ENCODE results near the gene LY6G6F. TPM values are rescaled to one million over a fixed set of nuclear protein-coding genes. Genes with fewer than 3 reads are reported as not detected.
A peak's percentile ranks its signal among the peaks of the same experiment; 100 is the strongest.

Gene LY6G6F
- polyA plus RNA-seq, 2 donors = not detected

DNA sequence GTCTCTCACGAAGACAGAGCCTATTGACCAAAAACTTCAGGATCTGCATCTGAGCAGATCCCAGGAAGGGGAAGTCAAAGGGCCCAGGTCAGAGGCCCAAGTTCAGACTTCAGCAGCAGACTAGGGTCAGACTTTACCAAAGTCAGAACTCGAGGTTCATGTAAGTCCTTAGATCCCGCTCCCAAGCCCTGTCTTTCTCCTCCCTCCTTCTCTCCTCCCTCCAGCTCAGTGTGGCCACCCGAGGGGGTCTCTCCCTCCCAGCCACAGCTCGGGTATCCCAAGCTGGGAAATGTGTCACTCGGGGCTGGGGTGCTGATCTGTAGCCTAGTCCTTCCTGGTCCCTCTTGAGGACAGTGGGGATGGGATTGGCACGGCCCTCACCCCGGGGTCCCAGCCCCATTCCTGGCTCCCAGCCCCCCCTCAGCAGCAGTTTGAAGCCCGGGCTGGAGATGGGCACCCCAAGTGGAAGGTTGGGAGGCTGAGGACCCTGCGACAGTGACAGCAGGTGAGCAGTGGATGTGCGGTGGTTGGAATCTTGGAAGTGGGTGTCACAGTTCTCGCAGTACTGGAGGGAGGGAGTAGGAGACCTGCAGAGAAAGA, 44.4 kb upstream of the LY6G6F start:
- Histone ChIP-seq H3K36me3 (ENCODE audit: control insufficient read depth in 2 of 2, insufficient read depth in 2 of 2, low read length in 1 of 2) (peaks cover 0 to 12% of the 10 kb centered on the region in 2 donors), H3K27me3 (ENCODE audit: control insufficient read depth in 1 of 2, insufficient read depth in 2 of 2, low read length in 2 of 2) (no peaks in the 10 kb centered on the region), H3K27ac (ENCODE audit: low read depth in 2 of 2, low read length in 1 of 2) (peak overlapping the region in 1 of 2 donors; percentile 29), H3K4me3 (ENCODE audit: low read depth in 1 of 2, low read length in 2 of 2) (no peak overlapping the region), H3K4me1 (ENCODE audit: control insufficient read depth in 2 of 2, insufficient read depth in 2 of 2, low read length in 1 of 2) (peaks cover 15 to 24% of the 10 kb centered on the region in 2 donors), H3K9me3 (ENCODE audit: control insufficient read depth in 2 of 2, insufficient read depth in 1 of 2, low read depth in 1 of 2, low read length in 1 of 2) (no peaks in the 10 kb centered on the region)
- 85 to 90% methylated on average over 12 of the region's 12 CpGs for WGBS, 2 donors

DNA sequence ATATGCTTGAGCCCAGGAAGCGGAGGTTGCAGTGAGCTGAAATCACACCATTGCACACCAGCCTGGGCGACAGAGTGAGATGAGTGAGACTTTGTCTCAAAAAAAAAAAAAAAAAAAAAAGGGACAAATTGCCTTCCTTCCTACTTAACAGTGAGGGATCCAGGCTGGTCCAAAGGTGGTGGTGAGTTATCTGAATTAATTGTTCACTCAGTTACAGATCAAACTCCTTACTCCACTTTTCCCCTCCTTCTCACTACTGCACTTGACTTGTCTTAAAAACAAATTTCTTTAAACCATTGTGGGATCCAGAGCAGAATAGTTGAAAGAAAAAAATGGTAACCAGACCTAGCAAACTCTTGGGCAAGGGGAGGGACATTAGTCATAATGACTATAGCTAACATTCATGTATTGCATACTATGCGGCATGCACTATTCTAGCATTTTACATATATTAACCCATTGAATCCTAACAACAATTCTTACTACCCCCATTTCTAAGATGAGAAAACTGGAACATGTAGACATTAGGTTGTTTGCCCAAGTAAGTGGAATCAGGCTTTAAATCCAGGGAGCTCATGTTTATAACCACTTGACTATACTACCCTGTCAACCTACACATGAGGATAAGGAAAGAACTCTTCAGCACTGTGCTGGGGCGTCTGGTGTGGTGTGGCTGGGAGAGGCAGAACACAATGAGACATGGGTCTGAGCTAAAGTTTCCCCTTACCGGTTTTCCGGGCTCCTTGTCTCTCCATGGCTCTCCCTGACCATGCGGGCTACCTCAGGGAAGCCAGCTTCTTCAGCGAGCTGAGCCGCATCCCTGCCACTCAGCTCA, 43.3 kb upstream of the LY6G6F start:
- H3K27me3 ChIP-seq (ENCODE audit: control insufficient read depth in 1 of 2, insufficient read depth in 2 of 2, low read length in 2 of 2) = no peaks in the 10 kb centered on the region
- H3K36me3 ChIP-seq (ENCODE audit: control insufficient read depth in 2 of 2, insufficient read depth in 2 of 2, low read length in 1 of 2) = peaks cover 4 to 16% of the 10 kb centered on the region in 2 donors
- H3K4me1 ChIP-seq (ENCODE audit: control insufficient read depth in 2 of 2, insufficient read depth in 2 of 2, low read length in 1 of 2) = peaks cover 13 to 25% of the 10 kb centered on the region in 2 donors
- no peaks in the 10 kb centered on the region for H3K9me3 ChIP-seq (ENCODE audit: control insufficient read depth in 2 of 2, insufficient read depth in 1 of 2, low read depth in 1 of 2, low read length in 1 of 2)
- 48 to 51% methylated on average over 9 of the region's 9 CpGs for WGBS, 2 donors
- H3K4me3 ChIP-seq (ENCODE audit: low read depth in 1 of 2, low read length in 2 of 2) = peak overlapping the region in 1 of 2 donors; percentile 98
- peak overlapping the region; percentile 99 to 100 for H3K27ac ChIP-seq (ENCODE audit: low read depth in 2 of 2, low read length in 1 of 2)

DNA sequence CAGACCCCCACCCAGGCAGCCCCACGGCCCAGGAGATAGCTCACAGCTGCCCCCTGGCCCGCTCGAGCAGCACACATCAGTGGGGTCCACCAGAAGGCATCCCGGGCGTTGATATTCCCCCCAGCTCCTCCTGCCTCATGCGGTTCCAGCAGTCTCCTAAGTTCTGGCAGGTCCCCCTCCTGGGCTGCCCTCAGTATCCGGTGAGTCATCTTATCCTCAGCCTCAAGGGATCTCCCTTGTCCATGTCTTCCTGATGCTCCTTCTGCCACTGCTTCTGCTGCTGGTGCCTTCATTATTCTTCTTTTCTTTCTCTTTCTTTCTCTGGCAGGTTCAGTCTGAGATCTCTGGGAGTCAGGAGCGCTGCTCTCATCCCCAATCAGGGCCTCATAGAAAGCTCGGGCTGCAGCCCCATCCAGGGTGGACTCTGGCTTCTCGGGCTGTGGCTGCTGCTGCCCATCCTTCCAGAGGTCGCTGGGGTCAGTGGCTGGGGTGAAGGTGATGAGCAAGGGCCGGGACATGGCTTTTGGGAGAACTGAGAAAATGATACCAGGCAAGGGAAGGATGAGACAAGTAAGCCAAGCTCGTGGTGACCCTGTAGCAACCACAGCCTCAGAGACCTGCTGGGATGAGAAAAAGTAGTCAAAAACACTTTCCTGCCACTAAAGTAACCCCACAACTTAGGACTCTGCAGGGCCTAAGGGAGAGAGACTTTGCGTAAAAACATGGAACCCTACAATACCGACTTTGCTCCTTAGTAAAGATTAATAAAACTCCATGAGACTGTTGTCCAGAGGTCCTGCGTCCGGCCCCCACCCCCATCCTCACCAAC, 42.5 kb upstream of the LY6G6F start:
- Histone ChIP-seq H3K36me3 (ENCODE audit: control insufficient read depth in 2 of 2, insufficient read depth in 2 of 2, low read length in 1 of 2) (peaks cover 11 to 22% of the 10 kb centered on the region in 2 donors), H3K27me3 (ENCODE audit: control insufficient read depth in 1 of 2, insufficient read depth in 2 of 2, low read length in 2 of 2) (no peaks in the 10 kb centered on the region), H3K27ac (ENCODE audit: low read depth in 2 of 2, low read length in 1 of 2) (peak overlapping the region; percentile 99 to 100), H3K4me3 (ENCODE audit: low read depth in 1 of 2, low read length in 2 of 2) (peak overlapping the region; percentile 95 to 98), H3K9me3 (ENCODE audit: control insufficient read depth in 2 of 2, insufficient read depth in 1 of 2, low read depth in 1 of 2, low read length in 1 of 2) (no peaks in the 10 kb centered on the region), H3K4me1 (ENCODE audit: control insufficient read depth in 2 of 2, insufficient read depth in 2 of 2, low read length in 1 of 2) (peaks cover 10 to 21% of the 10 kb centered on the region in 2 donors)
- 11 to 15% methylated on average over 17 of the region's 17 CpGs for WGBS, 2 donors

DNA sequence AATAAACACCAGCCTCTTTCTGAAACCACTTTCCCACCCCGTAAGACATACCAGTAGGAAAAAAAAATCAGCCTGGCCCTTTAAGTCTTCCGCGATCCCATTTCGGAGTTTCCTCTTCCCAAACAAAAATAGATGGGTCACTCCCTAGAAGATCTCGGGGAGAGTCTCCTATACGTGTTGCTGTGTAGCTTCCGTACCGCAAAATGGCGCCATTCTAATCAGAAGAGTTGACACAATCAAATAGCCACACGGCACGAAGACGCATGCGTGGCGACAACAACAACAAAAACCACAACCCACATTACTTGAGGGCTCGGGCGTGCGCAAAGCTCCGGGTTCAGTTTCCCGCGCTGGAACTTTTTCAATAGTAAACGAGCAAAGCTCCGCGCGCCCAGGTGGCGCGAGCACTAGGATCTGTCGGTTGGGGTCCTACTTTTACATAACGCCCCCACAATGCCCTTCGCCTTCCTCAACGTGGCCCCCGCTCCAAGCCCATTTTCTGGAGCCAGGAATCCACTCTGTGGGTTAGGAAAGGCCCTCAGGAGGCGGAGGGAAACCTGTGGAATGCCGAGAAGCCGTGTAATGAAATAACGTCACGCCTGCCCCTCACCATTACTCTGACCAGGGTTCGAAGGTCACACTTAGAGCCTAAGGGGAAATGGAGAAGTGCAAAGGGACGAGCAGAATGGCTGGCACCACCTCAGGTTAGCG, 41.7 kb upstream of the LY6G6F start, which contains the start of gene GPANK1:
Gene GPANK1, minus strand, starts transcription at position 208 of the 711 bp plus-strand sequence. CDS start 519 bp downstream, outside the sequence.
- Histone ChIP-seq H3K4me1 (ENCODE audit: control insufficient read depth in 2 of 2, insufficient read depth in 2 of 2, low read length in 1 of 2) (peaks cover 5 to 15% of the 10 kb centered on the region in 2 donors), H3K4me3 (ENCODE audit: low read depth in 1 of 2, low read length in 2 of 2) (peak within 1 kb of the TSS; percentile 95 to 98), H3K27me3 (ENCODE audit: control insufficient read depth in 1 of 2, insufficient read depth in 2 of 2, low read length in 2 of 2) (no peaks in the 10 kb centered on the region), H3K27ac (ENCODE audit: low read depth in 2 of 2, low read length in 1 of 2) (peak within 1 kb of the TSS; percentile 99 to 100), H3K9me3 (ENCODE audit: control insufficient read depth in 2 of 2, insufficient read depth in 1 of 2, low read depth in 1 of 2, low read length in 1 of 2) (no peaks in the 10 kb centered on the region), H3K36me3 (ENCODE audit: control insufficient read depth in 2 of 2, insufficient read depth in 2 of 2, low read length in 1 of 2) (peaks cover 19 to 28% of the 10 kb centered on the region in 2 donors)
- 0% methylated on average over 39 of the region's 39 CpGs for WGBS, 2 donors

DNA sequence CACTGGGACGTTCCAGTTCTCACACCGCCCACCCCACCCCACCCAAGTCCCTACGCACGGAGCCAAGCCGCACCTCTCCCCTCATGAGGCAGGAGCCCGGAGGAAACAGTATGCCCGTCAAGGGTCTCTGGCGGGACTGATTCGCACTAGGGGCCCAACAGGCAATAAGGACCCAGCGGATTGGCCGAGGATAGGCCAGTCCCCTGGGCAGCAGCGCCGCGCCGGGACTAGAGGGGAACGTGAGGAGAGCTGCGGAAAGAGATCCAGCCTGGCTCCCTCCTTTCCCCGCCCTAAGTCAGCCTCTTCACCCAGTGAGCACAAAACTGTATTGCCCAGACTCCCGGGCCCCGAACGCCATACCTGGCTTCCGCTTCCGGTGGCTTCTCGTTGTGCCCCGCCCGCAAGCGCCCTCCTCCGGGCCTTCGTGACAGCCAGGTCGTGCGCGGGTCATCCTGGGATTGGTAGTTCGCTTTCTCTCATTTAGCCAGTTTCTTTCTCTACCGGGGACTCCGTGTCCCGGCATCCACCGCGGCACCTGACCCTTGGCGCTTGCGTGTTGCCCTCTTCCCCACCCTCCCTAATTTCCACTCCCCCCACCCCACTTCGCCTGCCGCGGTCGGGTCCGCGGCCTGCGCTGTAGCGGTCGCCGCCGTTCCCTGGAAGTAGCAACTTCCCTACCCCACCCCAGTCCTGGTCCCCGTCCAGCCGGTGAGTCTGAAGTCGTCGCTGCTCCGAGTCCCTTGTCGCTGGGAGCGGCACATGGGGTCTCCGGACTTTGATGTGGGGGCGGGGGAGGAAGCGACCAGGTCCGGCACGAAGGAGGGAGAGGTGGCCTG, 40.9 kb upstream of the LY6G6F start, which contains the start of gene CSNK2B:
Gene CSNK2B, plus strand, starts transcription at position 580 of the 836 bp plus-strand sequence. CDS start 752 bp downstream, outside the sequence.
- Histone ChIP-seq H3K27me3 (ENCODE audit: control insufficient read depth in 1 of 2, insufficient read depth in 2 of 2, low read length in 2 of 2) (no peaks in the 10 kb centered on the region), H3K4me1 (ENCODE audit: control insufficient read depth in 2 of 2, insufficient read depth in 2 of 2, low read length in 1 of 2) (peaks cover 5 to 15% of the 10 kb centered on the region in 2 donors), H3K36me3 (ENCODE audit: control insufficient read depth in 2 of 2, insufficient read depth in 2 of 2, low read length in 1 of 2) (peaks cover 23 to 33% of the 10 kb centered on the region in 2 donors), H3K9me3 (ENCODE audit: control insufficient read depth in 2 of 2, insufficient read depth in 1 of 2, low read depth in 1 of 2, low read length in 1 of 2) (no peaks in the 10 kb centered on the region), H3K4me3 (ENCODE audit: low read depth in 1 of 2, low read length in 2 of 2) (peak within 1 kb of the TSS; percentile 95 to 98), H3K27ac (ENCODE audit: low read depth in 2 of 2, low read length in 1 of 2) (peak within 1 kb of the TSS; percentile 99 to 100)
- 0% methylated on average over 63 of the region's 63 CpGs for WGBS, 2 donors

DNA sequence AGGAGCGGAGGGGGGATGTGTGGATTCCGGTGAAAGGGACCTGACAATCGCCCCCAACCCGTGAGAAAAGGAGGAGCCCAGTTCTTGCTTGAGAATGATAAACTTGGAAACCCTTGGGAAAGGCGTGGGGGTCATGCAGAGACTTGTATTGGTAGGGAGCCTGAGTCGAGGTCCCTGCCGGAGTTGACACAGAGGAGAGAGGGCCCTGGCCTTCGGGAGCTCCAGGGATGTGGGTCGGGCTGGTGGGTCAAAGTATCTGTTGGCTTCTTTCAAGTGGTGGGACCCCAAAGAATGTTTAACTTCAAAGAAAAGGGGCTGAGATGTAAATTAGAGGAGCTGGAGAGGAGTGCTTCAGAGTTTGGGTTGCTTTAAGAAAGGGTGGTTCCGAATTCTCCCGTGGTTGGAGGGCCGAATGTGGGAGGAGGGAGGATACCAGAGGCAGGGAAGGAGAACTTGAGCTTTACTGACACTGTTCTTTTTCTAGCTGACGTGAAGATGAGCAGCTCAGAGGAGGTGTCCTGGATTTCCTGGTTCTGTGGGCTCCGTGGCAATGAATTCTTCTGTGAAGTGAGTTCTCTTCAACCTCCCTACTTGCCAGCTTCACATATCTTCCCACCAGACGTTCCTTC, 40.2 kb upstream of the LY6G6F start:
- 3% methylated on average over 15 of the region's 15 CpGs for WGBS, 2 donors
- Histone ChIP-seq H3K9me3 (ENCODE audit: control insufficient read depth in 2 of 2, insufficient read depth in 1 of 2, low read depth in 1 of 2, low read length in 1 of 2) (no peaks in the 10 kb centered on the region), H3K36me3 (ENCODE audit: control insufficient read depth in 2 of 2, insufficient read depth in 2 of 2, low read length in 1 of 2) (peaks cover 28 to 40% of the 10 kb centered on the region in 2 donors), H3K27me3 (ENCODE audit: control insufficient read depth in 1 of 2, insufficient read depth in 2 of 2, low read length in 2 of 2) (no peaks in the 10 kb centered on the region), H3K4me3 (ENCODE audit: low read depth in 1 of 2, low read length in 2 of 2) (peak overlapping the region; percentile 95 to 98), H3K4me1 (ENCODE audit: control insufficient read depth in 2 of 2, insufficient read depth in 2 of 2, low read length in 1 of 2) (peaks cover 5 to 15% of the 10 kb centered on the region in 2 donors), H3K27ac (ENCODE audit: low read depth in 2 of 2, low read length in 1 of 2) (peak overlapping the region; percentile 99 to 100)

DNA sequence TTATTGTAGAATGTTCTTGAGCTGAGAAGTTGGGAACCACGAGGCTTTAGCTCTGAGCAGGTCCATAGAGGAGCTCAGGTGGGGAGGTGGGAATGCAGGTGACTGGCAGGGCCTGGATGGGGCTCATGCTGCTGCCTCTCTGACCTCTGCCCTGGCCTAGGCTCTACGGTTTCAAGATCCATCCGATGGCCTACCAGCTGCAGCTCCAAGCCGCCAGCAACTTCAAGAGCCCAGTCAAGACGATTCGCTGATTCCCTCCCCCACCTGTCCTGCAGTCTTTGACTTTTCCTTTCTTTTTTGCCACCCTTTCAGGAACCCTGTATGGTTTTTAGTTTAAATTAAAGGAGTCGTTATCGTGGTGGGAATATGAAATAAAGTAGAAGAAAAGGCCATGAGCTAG, 37.0 kb upstream of the LY6G6F start, which contains the start of gene LY6G5B:
Gene LY6G5B, plus strand, starts transcription at position 301 of the 400 bp plus-strand sequence. CDS start 975 bp downstream, outside the sequence.
- 84 to 87% methylated on average over 8 of the region's 8 CpGs for WGBS, 2 donors
- Histone ChIP-seq H3K4me3 (ENCODE audit: low read depth in 1 of 2, low read length in 2 of 2) (no peak within 1 kb of the TSS), H3K4me1 (ENCODE audit: control insufficient read depth in 2 of 2, insufficient read depth in 2 of 2, low read length in 1 of 2) (peaks cover 2 to 7% of the 10 kb centered on the region in 2 donors), H3K36me3 (ENCODE audit: control insufficient read depth in 2 of 2, insufficient read depth in 2 of 2, low read length in 1 of 2) (peaks cover 28 to 45% of the 10 kb centered on the region in 2 donors), H3K27me3 (ENCODE audit: control insufficient read depth in 1 of 2, insufficient read depth in 2 of 2, low read length in 2 of 2) (no peaks in the 10 kb centered on the region), H3K9me3 (ENCODE audit: control insufficient read depth in 2 of 2, insufficient read depth in 1 of 2, low read depth in 1 of 2, low read length in 1 of 2) (no peaks in the 10 kb centered on the region), H3K27ac (ENCODE audit: low read depth in 2 of 2, low read length in 1 of 2) (no peak within 1 kb of the TSS)

All from esophagus (tissue), 2 donors.